Fibroblast of lung (primary cell): ENCODE data around the gene KCNK17. TPM values are rescaled to one million over a fixed set of nuclear protein-coding genes. Genes with fewer than 3 reads are reported as not detected.
A peak's percentile ranks its signal among the peaks of the same experiment; 100 is the strongest.

Experiments used
- DNase-seq, 2 donors: peaks; one replicate each; pipeline versions ENCODE4 v3.0.0 to v3.0.0-alpha.2; 2010; ENCODE audit warnings: low read depth in 2 of 2
- H2AFZ ChIP-seq: 2 replicates; pipeline ENCODE4 v1.5.1; 2012; ENCODE audit warnings: low read length, control low read depth, inconsistent platforms
- H3K27ac ChIP-seq: 2 replicates; pipeline ENCODE4 v1.5.1; 2011; ENCODE audit warnings: low read length, control low read depth; ENCODE audit not compliant: insufficient read depth
- H3K27me3 ChIP-seq: 2 replicates; pipeline ENCODE4 v1.5.1; 2011; ENCODE audit warnings: mild to moderate bottlenecking, low read length; ENCODE audit not compliant: control insufficient read depth, insufficient read depth
- H3K36me3 ChIP-seq: 2 replicates; pipeline ENCODE4 v1.5.1; 2011; ENCODE audit warnings: low read length; ENCODE audit not compliant: control insufficient read depth, insufficient read depth
- H3K4me1 ChIP-seq: 2 replicates; pipeline ENCODE4 v1.5.1; 2011; ENCODE audit warnings: low read length; ENCODE audit not compliant: control insufficient read depth, insufficient read depth; ENCODE audit errors: extremely low read depth
- H3K4me2 ChIP-seq: 2 replicates; pipeline ENCODE4 v1.5.1; 2011; ENCODE audit warnings: low read length, control low read depth; ENCODE audit not compliant: insufficient read depth; ENCODE audit errors: extremely low read depth
- H3K4me3 ChIP-seq, 4 experiments: fragments of 200-600 bp in 1 of 4; sonication (generic) in 1 of 4; replicated peaks in 1 of 4; 2 replicates each; pipeline ENCODE4 v1.5.1; 2011 to 2016; ENCODE audit warnings: low read length in 4 of 4, low read depth in 3 of 4, mild to moderate bottlenecking in 3 of 4, control low read depth in 2 of 4, inconsistent platforms in 1 of 4, mixed read lengths in 1 of 4; ENCODE audit not compliant: insufficient read depth in 1 of 4; ENCODE audit errors: control extremely low read depth in 1 of 4
- H3K79me2 ChIP-seq: 2 replicates; pipeline ENCODE4 v1.5.1; 2012; ENCODE audit warnings: mild to moderate bottlenecking, low read length, inconsistent platforms; ENCODE audit not compliant: control insufficient read depth, insufficient read depth
- H3K9ac ChIP-seq: 2 replicates; pipeline ENCODE4 v1.5.1; 2011; ENCODE audit warnings: mild to moderate bottlenecking, low read length, control low read depth; ENCODE audit not compliant: insufficient read depth
- H3K9me3 ChIP-seq: 2 replicates; pipeline ENCODE4 v1.5.1; 2012; ENCODE audit warnings: low read depth, low read length; ENCODE audit not compliant: control insufficient read depth, insufficient read depth
- H4K20me1 ChIP-seq: 2 replicates; pipeline ENCODE4 v1.5.1; 2011; ENCODE audit warnings: low read length; ENCODE audit not compliant: control insufficient read depth, insufficient read depth; ENCODE audit errors: extremely low read depth
- EZH2 ChIP-seq: IDR thresholded peaks from 2 replicates; pipeline ENCODE4 v1.5.1; 2012; ENCODE audit warnings: low read length, control low read depth, mild to moderate bottlenecking; ENCODE audit errors: missing control alignments
- polyA plus RNA-seq, 2 donors: library from polyadenylated mRNA; depleted of rRNA in 1 of 2; stranded (reverse) in 1 of 2; unstranded in 1 of 2; fragments of >200 nt; gene quantifications; 2 replicates each; pipeline ENCODE4 v1.2.1, GENCODE V29; 2011 to 2012; ENCODE audit warnings: missing spikeins in 1 of 2
- total RNA-seq: library from RNA; depleted of rRNA; stranded (reverse); fragments of >200 nt; gene quantifications from 2 replicates; pipeline ENCODE4 v1.2.1, GENCODE V29; 2014
- TF ChIP-seq, protein P1 (sequence below), 2 donors: IDR thresholded peaks in 1 of 2; conservative IDR thresholded peaks in 1 of 2; 1 replicate in 1 of 2; 2 replicates in 1 of 2; pipeline ENCODE4 v1.5.1; 2011 to 2012; ENCODE audit warnings: low read length in 2 of 2, control low read depth in 1 of 2, inconsistent platforms in 1 of 2, low read depth in 1 of 2, mild to moderate bottlenecking in 1 of 2

The KCNK17 gene
- total and polyA plus RNA-seq, 2 donors (not counting 1 experiment from before 2014, with no cell fraction given): not detected

DNA sequence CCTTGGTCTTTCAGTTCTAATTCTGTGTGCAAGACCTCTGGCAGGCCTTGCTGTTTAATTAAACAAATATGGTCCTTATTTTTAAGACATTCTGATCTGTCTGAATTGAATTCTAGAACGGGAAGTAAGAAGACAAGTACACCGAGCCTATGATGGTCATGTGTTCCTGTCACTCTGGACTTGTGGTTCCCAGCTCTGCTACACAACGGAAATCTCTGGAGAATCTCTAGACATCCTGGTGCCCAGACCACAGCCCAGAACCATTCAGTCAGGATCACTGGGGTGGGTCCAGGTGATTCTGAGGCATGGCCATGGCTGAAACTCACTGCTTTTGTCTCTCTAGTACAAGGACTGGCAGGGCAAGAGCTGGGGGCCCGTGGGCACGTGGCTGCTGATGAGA, 24.2 kb upstream of the KCNK17 start:
- Histone ChIP-seq H2AFZ (no peak overlapping the region), H3K4me2 (no peak overlapping the region), H3K36me3 (no peaks in the 10 kb centered on the region), H3K27ac (no peak overlapping the region), H3K4me3 (no peak overlapping the region), H3K27me3 (no peaks in the 10 kb centered on the region), H3K79me2 (no peaks in the 10 kb centered on the region), H3K9me3 (no peaks in the 10 kb centered on the region), H3K4me1 (no peaks in the 10 kb centered on the region), H3K9ac (no peak overlapping the region), H4K20me1 (no peaks in the 10 kb centered on the region)
- DNase-seq: no peak
- TF ChIP-seq EZH2: no peak
- TF ChIP-seq, protein P1, sequence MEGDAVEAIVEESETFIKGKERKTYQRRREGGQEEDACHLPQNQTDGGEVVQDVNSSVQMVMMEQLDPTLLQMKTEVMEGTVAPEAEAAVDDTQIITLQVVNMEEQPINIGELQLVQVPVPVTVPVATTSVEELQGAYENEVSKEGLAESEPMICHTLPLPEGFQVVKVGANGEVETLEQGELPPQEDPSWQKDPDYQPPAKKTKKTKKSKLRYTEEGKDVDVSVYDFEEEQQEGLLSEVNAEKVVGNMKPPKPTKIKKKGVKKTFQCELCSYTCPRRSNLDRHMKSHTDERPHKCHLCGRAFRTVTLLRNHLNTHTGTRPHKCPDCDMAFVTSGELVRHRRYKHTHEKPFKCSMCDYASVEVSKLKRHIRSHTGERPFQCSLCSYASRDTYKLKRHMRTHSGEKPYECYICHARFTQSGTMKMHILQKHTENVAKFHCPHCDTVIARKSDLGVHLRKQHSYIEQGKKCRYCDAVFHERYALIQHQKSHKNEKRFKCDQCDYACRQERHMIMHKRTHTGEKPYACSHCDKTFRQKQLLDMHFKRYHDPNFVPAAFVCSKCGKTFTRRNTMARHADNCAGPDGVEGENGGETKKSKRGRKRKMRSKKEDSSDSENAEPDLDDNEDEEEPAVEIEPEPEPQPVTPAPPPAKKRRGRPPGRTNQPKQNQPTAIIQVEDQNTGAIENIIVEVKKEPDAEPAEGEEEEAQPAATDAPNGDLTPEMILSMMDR (conservative IDR thresholded peaks at IDR 0.05 in 1 of 2, IDR thresholded peaks at IDR 0.05 in 1 of 2; ENCODE audit: low read depth in 1 of 2, low read length in 2 of 2): no peak

- no peak for TF ChIP-seq EZH2
- TF ChIP-seq, protein P1 (conservative IDR thresholded peaks at IDR 0.05 in 1 of 2, IDR thresholded peaks at IDR 0.05 in 1 of 2; ENCODE audit: low read depth in 1 of 2, low read length in 2 of 2): no peak
- no peaks in the 10 kb centered on the region for H3K27me3 ChIP-seq
- H3K4me2 ChIP-seq: no peak overlapping the region
- no peak overlapping the region for H3K4me3 ChIP-seq
- no peaks in the 10 kb centered on the region for H3K9me3 ChIP-seq
- H3K36me3 ChIP-seq: no peaks in the 10 kb centered on the region
- H3K9ac ChIP-seq: no peak overlapping the region
- peak in 1 of 2 donors; percentile 2 for DNase-seq
- H3K27ac ChIP-seq: no peak overlapping the region
- no peaks in the 10 kb centered on the region for H3K4me1 ChIP-seq
- H3K79me2 ChIP-seq: no peaks in the 10 kb centered on the region
- no peaks in the 10 kb centered on the region for H4K20me1 ChIP-seq
- no peak overlapping the region for H2AFZ ChIP-seq
Observed at GRCh38 chr6:39335780-39336545, 21.7 kb upstream of the KCNK17 start.

DNA sequence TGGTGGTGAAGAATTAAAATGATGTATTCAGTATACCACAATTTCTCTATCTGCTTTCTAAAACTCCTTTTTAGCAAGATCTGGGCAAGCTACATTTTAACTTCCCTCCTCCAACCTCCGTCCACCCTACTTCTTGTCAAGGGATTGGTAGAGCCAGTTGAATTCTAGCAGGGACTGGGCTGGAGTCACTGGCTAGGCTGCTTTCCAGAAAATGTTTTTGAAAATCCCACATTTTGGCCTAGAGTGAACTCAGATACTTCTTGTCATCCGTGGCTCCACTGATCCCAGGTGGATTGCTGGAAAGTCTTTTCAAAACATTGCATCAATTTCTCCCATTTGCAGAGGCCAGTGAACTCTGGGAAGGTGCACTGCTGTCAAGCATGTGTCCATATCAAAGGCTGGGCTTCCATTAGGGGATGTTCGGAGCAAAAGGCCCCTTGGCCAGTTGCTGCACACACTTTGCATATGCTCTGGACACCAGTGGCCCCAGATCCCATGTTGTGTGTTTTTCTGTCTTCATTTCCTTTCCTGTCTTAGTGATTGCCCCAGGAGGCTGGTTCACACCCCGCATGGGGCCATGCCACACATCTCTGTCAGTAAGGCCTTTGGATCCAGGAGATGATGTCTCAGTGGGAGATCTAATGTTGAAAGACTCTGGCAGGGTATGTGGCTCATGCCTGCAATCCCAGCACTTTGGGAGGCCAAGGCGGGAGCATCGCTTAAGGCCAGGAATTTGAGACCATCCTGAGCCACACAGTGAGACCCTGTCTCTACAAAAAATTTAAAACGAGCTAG, 19.6 kb upstream of the KCNK17 start:
- no peak overlapping the region for H3K9ac ChIP-seq
- H3K79me2 ChIP-seq: no peaks in the 10 kb centered on the region
- no peak overlapping the region for H3K4me3 ChIP-seq
- no peaks in the 10 kb centered on the region for H3K9me3 ChIP-seq
- no peak overlapping the region for H2AFZ ChIP-seq
- no peaks in the 10 kb centered on the region for H4K20me1 ChIP-seq
- H3K27ac ChIP-seq: no peak overlapping the region
- TF ChIP-seq, protein P1 (conservative IDR thresholded peaks at IDR 0.05 in 1 of 2, IDR thresholded peaks at IDR 0.05 in 1 of 2; ENCODE audit: low read depth in 1 of 2, low read length in 2 of 2): no peak
- TF ChIP-seq EZH2: no peak
- H3K27me3 ChIP-seq: no peaks in the 10 kb centered on the region
- no peaks in the 10 kb centered on the region for H3K36me3 ChIP-seq
- H3K4me2 ChIP-seq: no peak overlapping the region
- no peaks in the 10 kb centered on the region for H3K4me1 ChIP-seq
- no peak for DNase-seq
